ENCODE measurements around the gene ASTN2.

- TF ChIP-seq YY1 (IDR thresholded peaks at IDR 0.05; ENCODE audit: insufficient read depth, insufficient read length), result no peak
- no peak for TF ChIP-seq ZNF274 (IDR thresholded peaks at IDR 0.05; ENCODE audit: low read depth, low read length)
Observed at GRCh38 chr9:116411506-116411905, 1003.4 kb downstream of the ASTN2 start.

All from NT2/D1 (cell line).